ENCODE results near the gene HECA.
A peak's percentile ranks its signal among the peaks of the same experiment; 100 is the strongest.
"Not testable (repeated sequence)": the region's sequence is repeated elsewhere in the genome, so short reads cannot be mapped to it uniquely, and the experiment has no call there.

The HECA gene

DNA sequence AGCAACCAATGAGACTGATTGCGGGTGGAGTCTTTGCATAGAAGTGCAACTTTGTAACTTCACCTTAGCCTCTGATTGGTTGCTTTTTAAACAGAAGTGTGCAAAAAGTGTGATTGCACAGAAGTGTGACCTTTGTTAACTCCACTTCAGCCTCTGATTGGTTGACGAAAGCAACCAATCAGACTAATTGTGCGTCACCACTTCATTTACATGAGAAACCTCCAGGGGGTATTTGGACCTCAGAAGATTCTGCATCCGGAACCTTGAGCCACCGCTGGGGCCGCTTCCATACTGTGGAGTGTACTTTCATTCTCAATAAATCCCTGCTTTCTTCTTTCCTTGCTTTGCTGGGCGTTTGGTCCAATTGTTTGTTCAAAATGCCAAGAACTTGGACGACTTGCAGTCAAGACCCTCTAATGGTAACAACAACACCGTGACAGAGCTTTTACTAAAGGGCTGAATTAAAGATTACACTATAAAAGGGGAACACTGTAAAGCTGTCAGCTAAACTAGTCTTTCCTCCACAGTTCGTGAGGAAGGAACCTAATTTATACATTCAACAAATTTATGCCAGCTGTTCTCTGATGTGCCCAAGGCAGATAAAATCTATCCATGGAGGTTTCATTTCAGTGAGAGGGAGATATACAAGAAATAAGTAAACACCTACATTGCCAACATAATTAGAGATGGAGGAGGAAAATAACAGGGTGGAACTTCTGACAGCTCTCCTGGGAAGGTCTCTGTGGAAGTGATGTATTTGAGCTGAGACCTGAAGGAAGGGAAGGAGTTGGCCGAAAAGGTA is 1.4 kb upstream of the HECA start:
- POLR2A ChIA-PET: no interaction called here
- no peak overlapping the region for H3K4me3 ChIP-seq (ENCODE audit: low read depth, low read length)
- DNase-seq (ENCODE audit: low read depth, low spot score): no peak
- CTCF ChIA-PET: interaction anchor here (1.4 kb wide), 3 partner anchors 16 to 231 kb away, joined by 3 to 5 read pairs (median 4); no protein-coding TSS in a partner anchor
- TF ChIP-seq, protein P1, sequence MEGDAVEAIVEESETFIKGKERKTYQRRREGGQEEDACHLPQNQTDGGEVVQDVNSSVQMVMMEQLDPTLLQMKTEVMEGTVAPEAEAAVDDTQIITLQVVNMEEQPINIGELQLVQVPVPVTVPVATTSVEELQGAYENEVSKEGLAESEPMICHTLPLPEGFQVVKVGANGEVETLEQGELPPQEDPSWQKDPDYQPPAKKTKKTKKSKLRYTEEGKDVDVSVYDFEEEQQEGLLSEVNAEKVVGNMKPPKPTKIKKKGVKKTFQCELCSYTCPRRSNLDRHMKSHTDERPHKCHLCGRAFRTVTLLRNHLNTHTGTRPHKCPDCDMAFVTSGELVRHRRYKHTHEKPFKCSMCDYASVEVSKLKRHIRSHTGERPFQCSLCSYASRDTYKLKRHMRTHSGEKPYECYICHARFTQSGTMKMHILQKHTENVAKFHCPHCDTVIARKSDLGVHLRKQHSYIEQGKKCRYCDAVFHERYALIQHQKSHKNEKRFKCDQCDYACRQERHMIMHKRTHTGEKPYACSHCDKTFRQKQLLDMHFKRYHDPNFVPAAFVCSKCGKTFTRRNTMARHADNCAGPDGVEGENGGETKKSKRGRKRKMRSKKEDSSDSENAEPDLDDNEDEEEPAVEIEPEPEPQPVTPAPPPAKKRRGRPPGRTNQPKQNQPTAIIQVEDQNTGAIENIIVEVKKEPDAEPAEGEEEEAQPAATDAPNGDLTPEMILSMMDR (IDR thresholded peaks at IDR 0.05; ENCODE audit: insufficient read depth, low read length, missing control alignments): no peak

DNA sequence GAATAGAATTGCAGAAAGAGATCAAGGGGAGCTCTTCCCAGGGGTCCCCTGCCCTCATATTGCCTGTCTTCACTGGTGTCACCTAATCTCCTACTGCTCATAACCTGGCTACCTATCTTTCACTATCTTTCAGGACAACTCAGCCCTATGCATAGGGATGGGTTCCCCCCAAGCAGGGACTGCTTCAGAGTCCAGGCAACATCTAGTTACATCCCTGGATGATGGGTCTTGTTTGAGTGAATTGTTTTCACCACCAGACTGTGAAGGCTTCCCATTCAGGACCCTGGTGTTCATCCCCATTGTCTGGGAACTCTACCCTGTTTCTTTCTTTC is 850 bp upstream of the HECA start:
- ChIA-PET POLR2A (no interaction called here), CTCF (interaction anchor here (0.6 to 1.4 kb wide), 3 partner anchors 16 to 230 kb away, joined by 3 to 4 read pairs (median 3); no protein-coding TSS in a partner anchor)
- TF ChIP-seq, protein P1 (IDR thresholded peaks at IDR 0.05; ENCODE audit: insufficient read depth, low read length, missing control alignments): no peak
- DNase-seq (ENCODE audit: low read depth, low spot score): no peak
- no peak overlapping the region for H3K4me3 ChIP-seq (ENCODE audit: low read depth, low read length)

- DNase-seq (ENCODE audit: low read depth, low spot score): no peak
- TF ChIP-seq, protein P1 (IDR thresholded peaks at IDR 0.05; ENCODE audit: insufficient read depth, low read length, missing control alignments): peak; percentile 20
- H3K4me3 ChIP-seq (ENCODE audit: low read depth, low read length): peak overlapping the region; percentile 78
- POLR2A ChIA-PET: no interaction called here
- CTCF ChIA-PET: no interaction called here
These were observed 982 bp downstream of the HECA start for GRCh38 chr6:139135578-139136545.

GRCh38 chr6:139137706-139138105 is 2.8 kb downstream of the HECA start:
- ChIA-PET POLR2A (no interaction called here), CTCF (interaction anchor here (0.7 to 1.0 kb wide), 3 partner anchors 12 to 322 kb away, joined by 3 to 4 read pairs (median 3); no protein-coding TSS in a partner anchor)
- no peak for DNase-seq (ENCODE audit: low read depth, low spot score)
- TF ChIP-seq, protein P1 (IDR thresholded peaks at IDR 0.05; ENCODE audit: insufficient read depth, low read length, missing control alignments): no peak
- no peak overlapping the region for H3K4me3 ChIP-seq (ENCODE audit: low read depth, low read length)

GRCh38 chr6:139140854-139141253 is 6.0 kb downstream of the HECA start:
- CTCF ChIA-PET; DNase-seq (ENCODE audit: low read depth, low spot score); H3K4me3 ChIP-seq (ENCODE audit: low read depth, low read length); POLR2A ChIA-PET: not testable (repeated sequence)

DNA sequence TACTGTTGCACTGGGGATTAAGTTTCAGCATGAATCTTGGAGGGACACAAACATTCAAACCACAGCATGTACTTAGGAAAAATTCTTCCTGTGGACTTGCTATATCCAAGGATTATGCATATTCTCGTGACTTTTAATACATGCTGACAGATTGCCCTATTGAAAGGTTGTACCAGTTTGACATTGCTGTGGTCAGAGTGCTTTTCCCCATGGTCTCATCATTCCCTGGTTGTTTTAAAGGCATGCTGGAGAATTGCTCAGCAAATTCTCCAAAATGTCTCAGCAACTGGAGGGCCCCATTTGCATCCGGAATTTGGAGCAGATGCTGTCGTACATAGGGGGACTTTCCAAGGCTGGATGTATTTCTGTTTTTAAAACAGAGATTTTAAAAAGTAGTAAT is 7.4 kb downstream of the HECA start:
- no peak for DNase-seq (ENCODE audit: low read depth, low spot score)
- H3K4me3 ChIP-seq (ENCODE audit: low read depth, low read length): no peak overlapping the region
- TF ChIP-seq, protein P1 (IDR thresholded peaks at IDR 0.05; ENCODE audit: insufficient read depth, low read length, missing control alignments): no peak
- POLR2A ChIA-PET: no interaction called here
- CTCF ChIA-PET: interaction anchor here (1.0 kb wide), 1 partner anchor 222 kb away, joined by 4 read pairs; no protein-coding TSS in a partner anchor
